NB4 (cell line): ENCODE results near the gene FGD2.

ENCODE experiments used
- DNase-seq: peaks from one replicate; pipeline ENCODE4 v3.0.0; 2010; ENCODE audit warnings: low read depth
- H3K4me3 ChIP-seq: one replicate; pipeline ENCODE4 v1.5.1; 2011; ENCODE audit warnings: mild to moderate bottlenecking, low read depth, low read length, moderate library complexity
- CTCF ChIP-seq: IDR thresholded peaks from one replicate; pipeline ENCODE4 v1.5.1; 2012; ENCODE audit warnings: low read depth, low read length
- MAX ChIP-seq: IDR thresholded peaks from 2 replicates; pipeline ENCODE4 v1.6.1; 2011; ENCODE audit warnings: low read depth, low read length
- MYC ChIP-seq: IDR thresholded peaks from 2 replicates; pipeline ENCODE4 v1.6.1; 2011; ENCODE audit warnings: low read depth, low read length
- POLR2A ChIP-seq: IDR thresholded peaks from 2 replicates; pipeline ENCODE4 v1.6.1; 2011; ENCODE audit warnings: mild to moderate bottlenecking; ENCODE audit not compliant: insufficient read length; ENCODE audit errors: extremely low read depth

The FGD2 gene

GRCh38 chr6:36978421-36979346 lies 26.8 kb upstream of the FGD2 start:
- no peak for DNase-seq
- no peak for TF ChIP-seq CTCF
- no peak for TF ChIP-seq MAX
- TF ChIP-seq POLR2A, result no peak
- TF ChIP-seq MYC, result no peak
- no peak overlapping the region for H3K4me3 ChIP-seq

GRCh38 chr6:36979347-36979742 lies 26.1 kb upstream of the FGD2 start:
- TF ChIP-seq CTCF (no peak), POLR2A (no peak)
- no peak for DNase-seq
- H3K4me3 ChIP-seq, result no peak overlapping the region

DNA sequence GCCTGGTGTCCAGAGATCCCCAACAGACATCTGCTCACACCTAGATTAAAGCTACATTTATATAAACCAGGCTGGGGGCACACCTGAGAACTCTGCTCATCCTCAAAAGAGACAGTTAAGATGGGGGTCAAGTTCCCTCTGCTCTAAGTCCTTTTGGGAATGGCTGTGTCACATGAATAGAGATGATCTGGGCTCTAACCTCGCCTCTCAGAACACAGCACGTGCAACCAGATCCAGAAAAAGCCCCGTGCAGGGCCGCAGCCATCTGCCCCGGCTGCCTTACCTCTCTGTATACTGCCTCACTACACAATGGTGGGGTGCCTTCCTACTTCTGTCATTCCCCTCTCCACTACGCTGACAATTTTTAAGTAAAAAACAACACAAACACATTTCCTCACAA lies 25.3 kb upstream of the FGD2 start:
- no peak overlapping the region for H3K4me3 ChIP-seq
- DNase-seq, result no peak
- TF ChIP-seq POLR2A, result no peak
- TF ChIP-seq CTCF, result no peak
- no peak for TF ChIP-seq MAX
- TF ChIP-seq MYC, result no peak

- no peak overlapping the region for H3K4me3 ChIP-seq
- no peak for DNase-seq
- TF ChIP-seq CTCF (no peak), MYC (no peak), MAX (no peak), POLR2A (no peak)
Measured at GRCh38 chr6:36980876-36981619, 24.4 kb upstream of the FGD2 start.

DNA sequence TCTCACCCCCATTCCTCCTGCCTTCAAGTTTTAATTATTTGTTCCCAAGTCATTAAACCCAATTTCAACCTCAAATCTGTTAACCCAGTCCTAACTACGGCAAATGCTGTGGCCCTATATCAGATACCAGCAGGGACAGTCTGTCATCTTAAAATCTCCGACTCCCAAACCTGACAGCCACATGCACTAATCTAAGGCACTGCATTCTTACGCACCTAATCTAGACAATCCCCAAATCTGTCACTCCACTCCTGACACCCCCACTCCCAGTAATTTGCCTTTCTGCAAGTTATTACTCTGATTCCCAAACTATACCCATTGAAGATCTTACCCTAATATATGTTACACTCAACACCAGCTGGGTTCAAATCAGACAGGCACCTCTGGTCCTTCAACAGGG lies 21.9 kb upstream of the FGD2 start:
- TF ChIP-seq MYC (no peak), MAX (no peak), CTCF (no peak), POLR2A (no peak)
- no peak for DNase-seq
- no peak overlapping the region for H3K4me3 ChIP-seq
